ENCODE data around the gene ONECUT3.
A peak's percentile ranks its signal among the peaks of the same experiment; 100 is the strongest.

ONECUT3 gene

GRCh38 chr19:1823020-1823419 lies 69.7 kb downstream of the ONECUT3 start:
- no peaks in the 10 kb centered on the region for H3K27me3 Mint-ChIP-seq (ENCODE audit: low read depth, poor library complexity)
- H3K4me1 Mint-ChIP-seq = peaks cover 25% of the 10 kb centered on the region
- TF ChIP-seq CTCF (IDR thresholded peaks at IDR 0.05) = no peak
- no peak overlapping the region for H3K27ac Mint-ChIP-seq
- H3K36me3 Mint-ChIP-seq (ENCODE audit: low read depth) = peaks cover 23% of the 10 kb centered on the region
- no peak for DNase-seq
- no peak overlapping the region for H3K4me3 Mint-ChIP-seq
- H3K9me3 Mint-ChIP-seq = no peaks in the 10 kb centered on the region

- no peak for DNase-seq
- TF ChIP-seq CTCF (IDR thresholded peaks at IDR 0.05) = no peak
- Mint-ChIP-seq H3K4me1 (peaks cover 26% of the 10 kb centered on the region), H3K9me3 (no peaks in the 10 kb centered on the region), H3K27me3 (ENCODE audit: low read depth, poor library complexity) (no peaks in the 10 kb centered on the region), H3K4me3 (no peak overlapping the region), H3K36me3 (ENCODE audit: low read depth) (peaks cover 23% of the 10 kb centered on the region), H3K27ac (no peak overlapping the region)
Measured at GRCh38 chr19:1823539-1824251, 70.4 kb downstream of the ONECUT3 start.

DNA sequence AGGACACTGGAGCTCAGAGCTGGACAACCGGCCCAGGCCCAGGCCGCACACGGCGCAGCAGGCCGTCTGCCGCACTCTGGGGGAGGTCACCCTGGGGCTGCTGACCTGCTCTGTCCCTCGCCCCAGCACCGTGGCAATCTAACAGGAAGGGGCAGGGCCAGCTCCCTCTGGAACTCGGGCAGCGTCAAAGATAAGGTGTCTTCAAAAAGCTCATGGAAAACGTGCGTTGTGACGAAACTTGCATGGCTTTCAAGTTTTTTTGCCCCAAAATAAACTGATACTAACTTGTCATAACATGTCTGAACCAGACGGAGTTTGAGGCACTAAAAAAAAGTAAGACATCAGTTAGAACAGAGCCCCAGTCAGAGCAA lies 70.9 kb downstream of the ONECUT3 start:
- Mint-ChIP-seq H3K27ac (no peak overlapping the region), H3K4me3 (no peak overlapping the region), H3K36me3 (ENCODE audit: low read depth) (peaks cover 23% of the 10 kb centered on the region), H3K9me3 (no peaks in the 10 kb centered on the region), H3K4me1 (peaks cover 27% of the 10 kb centered on the region), H3K27me3 (ENCODE audit: low read depth, poor library complexity) (no peaks in the 10 kb centered on the region)
- no peak for DNase-seq
- TF ChIP-seq CTCF (IDR thresholded peaks at IDR 0.05) = no peak

GRCh38 chr19:1825909-1826556 lies 72.7 kb downstream of the ONECUT3 start:
- peaks cover 24% of the 10 kb centered on the region for H3K36me3 Mint-ChIP-seq (ENCODE audit: low read depth)

DNA sequence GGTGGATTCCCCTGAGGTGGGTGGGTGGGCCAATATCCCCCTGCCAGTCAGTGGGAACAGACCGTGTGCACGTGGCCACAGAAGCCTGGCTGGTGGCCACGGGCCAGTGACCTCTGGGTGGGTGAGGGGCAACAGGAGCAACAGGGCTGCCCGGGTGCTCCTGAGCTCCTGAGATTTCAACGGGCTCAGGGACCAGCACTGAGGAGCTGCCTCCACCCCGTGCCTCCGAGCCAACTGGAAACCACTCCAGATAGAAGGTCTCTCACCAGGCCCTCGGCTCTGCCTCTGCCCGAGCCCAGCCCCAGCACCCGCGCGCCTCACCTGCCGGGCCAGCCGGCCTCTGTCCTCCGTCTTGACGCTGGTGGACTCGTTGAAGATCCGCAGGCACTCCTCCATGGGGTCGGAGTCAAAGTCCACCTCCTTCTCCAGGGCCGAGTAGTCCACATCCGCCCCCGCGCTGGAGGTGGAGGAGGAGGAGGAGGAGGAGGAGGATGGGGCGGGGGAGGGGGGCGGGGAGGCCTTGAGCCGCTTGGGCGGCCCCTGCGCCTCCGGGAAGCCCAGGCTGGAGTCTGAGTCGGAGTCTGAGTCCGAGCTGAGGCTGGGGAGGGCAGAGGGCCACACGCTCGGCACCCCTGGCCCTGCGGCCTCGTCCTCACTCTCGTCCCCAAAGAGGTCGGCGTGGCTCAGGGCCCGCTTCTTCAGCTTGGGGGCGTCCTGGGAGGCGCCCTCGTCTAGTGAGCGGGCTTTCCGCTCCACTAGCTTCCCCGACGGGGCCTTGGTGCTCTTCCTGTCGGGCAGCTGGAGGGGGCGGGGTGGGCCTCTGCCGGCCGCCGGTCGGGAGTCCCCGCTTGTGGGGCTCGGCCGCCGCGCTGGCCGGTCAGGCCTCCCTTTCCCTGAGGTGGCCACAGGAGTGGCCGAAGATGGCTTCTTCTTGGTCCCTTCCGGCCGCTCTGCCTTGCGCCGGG lies 73.5 kb downstream of the ONECUT3 start:
- no peak for TF ChIP-seq CTCF (IDR thresholded peaks at IDR 0.05)
- peaks cover 23% of the 10 kb centered on the region for H3K36me3 Mint-ChIP-seq (ENCODE audit: low read depth)
- no peak overlapping the region for H3K27ac Mint-ChIP-seq
- peaks cover 20% of the 10 kb centered on the region for H3K4me1 Mint-ChIP-seq
- peak; percentile 65 for DNase-seq
- H3K9me3 Mint-ChIP-seq = no peaks in the 10 kb centered on the region
- no peaks in the 10 kb centered on the region for H3K27me3 Mint-ChIP-seq (ENCODE audit: low read depth, poor library complexity)
- peak overlapping the region; percentile 52 for H3K4me3 Mint-ChIP-seq

More at GRCh38 chr19:1825909-1826556, 72.7 kb downstream of the ONECUT3 start:
- peak; percentile 88 for TF ChIP-seq CTCF (IDR thresholded peaks at IDR 0.05)
- no peaks in the 10 kb centered on the region for H3K9me3 Mint-ChIP-seq
- H3K4me1 Mint-ChIP-seq = peaks cover 20% of the 10 kb centered on the region
- no peaks in the 10 kb centered on the region for H3K27me3 Mint-ChIP-seq (ENCODE audit: low read depth, poor library complexity)
- H3K27ac Mint-ChIP-seq = no peak overlapping the region
- DNase-seq = peak; percentile 92
- H3K4me3 Mint-ChIP-seq = peak overlapping the region; percentile 52

Measured in nephron progenitor cell (in vitro differentiated cells).